Right kidney (tissue), 9 donors: ENCODE results near the gene DMRT1.
A peak's percentile ranks its signal among the peaks of the same experiment; 100 is the strongest.

Experiments used
- DNase-seq: peaks from one replicate; pipeline ENCODE4 v3.0.0-alpha.2; 2016
- long read RNA-seq, 8 donors: transcript quantifications; one replicate each; lab custom pipeline, GENCODE V29; 2026

Gene DMRT1
- long read RNA-seq, donor 1, result 0 reads
- long read RNA-seq, donor 2, result 0 reads
- long read RNA-seq, donor 3, result 0 reads
- long read RNA-seq, donor 4, result 0 reads
- long read RNA-seq, donor 5, result 0 reads
- long read RNA-seq, donor 6, result 0 reads
- long read RNA-seq, donor 7, result 0 reads
- long read RNA-seq, donor 8, result 0 reads

- DNase-seq, result peak; percentile 69
Observed at GRCh38 chr9:841371-842209, at the start of gene DMRT1. TSS of gene DMRT1 (plus strand) at chr9:841697. CDS start at chr9:841839, 142 bp downstream.

- DNase-seq, result no peak
Observed at GRCh38 chr9:792331-793260, 48.9 kb upstream of the DMRT1 start.

GRCh38 chr9:794386-794785 is 47.1 kb upstream of the DMRT1 start:
- no peak for DNase-seq

- no peak for DNase-seq
Observed at GRCh38 chr9:795869-796268, 45.6 kb upstream of the DMRT1 start.

GRCh38 chr9:800591-801150 is 40.8 kb upstream of the DMRT1 start:
- DNase-seq, result no peak

GRCh38 chr9:801399-802071 is 40.0 kb upstream of the DMRT1 start:
- peak; percentile 28 for DNase-seq

- DNase-seq, result no peak
Observed at GRCh38 chr9:804026-804425, 37.5 kb upstream of the DMRT1 start.

GRCh38 chr9:805151-805550 is 36.3 kb upstream of the DMRT1 start:
- DNase-seq, result no peak

GRCh38 chr9:806285-807156 is 35.0 kb upstream of the DMRT1 start:
- DNase-seq, result peak; percentile 19

- DNase-seq, result no peak
Observed at GRCh38 chr9:811106-811531, 30.4 kb upstream of the DMRT1 start.

GRCh38 chr9:818958-819357 is 22.5 kb upstream of the DMRT1 start:
- DNase-seq, result no peak

- DNase-seq, result no peak
Observed at GRCh38 chr9:826500-827280, 14.8 kb upstream of the DMRT1 start.

GRCh38 chr9:840343-840742 is 1.2 kb upstream of the DMRT1 start:
- no peak for DNase-seq

GRCh38 chr9:842635-843426 is 1.3 kb downstream of the DMRT1 start:
- peak; percentile 57 for DNase-seq

GRCh38 chr9:843427-843785 is 1.9 kb downstream of the DMRT1 start:
- no peak for DNase-seq

- no peak for DNase-seq
Observed at GRCh38 chr9:846852-847251, 5.4 kb downstream of the DMRT1 start.

- no peak for DNase-seq
Observed at GRCh38 chr9:847505-847904, 6.0 kb downstream of the DMRT1 start.

- no peak for DNase-seq
Observed at GRCh38 chr9:849431-849830, 7.9 kb downstream of the DMRT1 start.

GRCh38 chr9:852539-852938 is 11.0 kb downstream of the DMRT1 start:
- no peak for DNase-seq
